CD4-positive, alpha-beta T cell (primary cell): ENCODE measurements around the gene HOXC10. TPM values are rescaled to one million over a fixed set of nuclear protein-coding genes. Genes with fewer than 3 reads are reported as not detected.

Experiments
- ATAC-seq: fragments of 200-7000 bp; cut with Tn5 transposase; one replicate; pipeline ENCODE4 v1.10.0; 2022; ENCODE audit warnings: mild to moderate bottlenecking; ENCODE audit not compliant: poor library complexity
- CTCF ChIA-PET: fragments of 350-600 bp; sonication (Branson Sonifier 250); formaldehyde crosslinking; loops from one replicate; lab custom pipeline; 2021; ENCODE audit warnings: antibody characterized with exemption, inconsistent platforms; lab: Charles Lee
- POLR2A ChIA-PET: fragments of 350-600 bp; sonication (Branson Sonifier 250); formaldehyde crosslinking; loops from one replicate; lab custom pipeline; 2021; ENCODE audit warnings: antibody characterized with exemption, inconsistent platforms; lab: Charles Lee
- DNase-seq, 14 experiments: peaks; one replicate each; pipeline ENCODE4 v3.0.0-alpha.2; 2013 to 2020; ENCODE audit warnings: mixed read lengths in 2 of 14
- H3K27ac ChIP-seq, 2 donors: one replicate each; pipeline versions ENCODE4 v1.5.1 to v1.7.0; 2013; ENCODE audit warnings: low read length in 2 of 2, low read depth in 1 of 2, mild to moderate bottlenecking in 1 of 2
- H3K27me3 ChIP-seq, 2 experiments: 1 replicate in 1 of 2; 2 replicates in 1 of 2; pipeline versions ENCODE4 v1.6.1 to v1.7.0; 2013; ENCODE audit warnings: low read length in 2 of 2, control low read depth in 1 of 2, mild to moderate bottlenecking in 1 of 2, moderate library complexity in 1 of 2; ENCODE audit not compliant: insufficient read depth in 2 of 2, control insufficient read depth in 1 of 2
- H3K36me3 ChIP-seq: one replicate; pipeline ENCODE4 v1.6.1; 2013; ENCODE audit warnings: low read length, control low read depth; ENCODE audit not compliant: insufficient read depth
- H3K4me1 ChIP-seq: one replicate; pipeline ENCODE4 v1.6.1; 2013; ENCODE audit warnings: low read length, control low read depth; ENCODE audit not compliant: insufficient read depth
- H3K4me3 ChIP-seq: one replicate; pipeline ENCODE4 v1.5.1; 2013; ENCODE audit warnings: mild to moderate bottlenecking, low read length, moderate library complexity
- H3K9me3 ChIP-seq, 2 experiments: 1 replicate in 1 of 2; 2 replicates in 1 of 2; pipeline versions ENCODE4 v1.6.1 to v1.7.0; 2013; ENCODE audit warnings: low read length in 2 of 2, mild to moderate bottlenecking in 2 of 2, control low read depth in 1 of 2, moderate library complexity in 1 of 2; ENCODE audit not compliant: control insufficient read depth in 1 of 2, insufficient read depth in 1 of 2
- H3K27ac Mint-ChIP-seq: one replicate; pipeline ENCODE4 v1.8.0; 2020; ENCODE audit warnings: mixed read lengths
- H3K27me3 Mint-ChIP-seq: one replicate; pipeline ENCODE4 v1.8.0; 2021; ENCODE audit warnings: mixed read lengths
- H3K36me3 Mint-ChIP-seq: one replicate; pipeline ENCODE4 v1.8.0; 2021; ENCODE audit warnings: low read depth, mixed read lengths
- H3K4me1 Mint-ChIP-seq: one replicate; pipeline ENCODE4 v1.8.0; 2021; ENCODE audit warnings: low read depth, mixed read lengths
- H3K4me3 Mint-ChIP-seq: one replicate; pipeline ENCODE4 v1.8.0; 2020; ENCODE audit warnings: mild to moderate bottlenecking, mixed read lengths
- H3K9me3 Mint-ChIP-seq: one replicate; pipeline ENCODE4 v1.8.0; 2020; ENCODE audit warnings: mixed read lengths
- intact Hi-C, 2 experiments: fragments of 100-400 bp; cut with DNase I in 1 of 2; cut with micrococcal nuclease in 1 of 2; formaldehyde crosslinking; loops; one replicate each; pipeline versions ENCODE4 v1.15.1 to v1.9.0; 2023 to 2025; cut with DNase I, micrococcal nuclease
- total RNA-seq, 174 experiments: library from RNA in 2 of 174; stranded (reverse) in 2 of 174; gene quantifications; one replicate each; pipeline ENCODE4 v1.2.3 and lab custom pipeline; 2021 to 2026
- TF ChIP-seq, protein P1 (sequence below): fragments of 200-600 bp; IDR thresholded peaks from one replicate; pipeline ENCODE4 v1.8.0; 2022; ENCODE audit warnings: antibody characterized with exemption, mild to moderate bottlenecking

The HOXC10 gene
- total RNA-seq, 2 experiments from 2014 or later = not detected

DNA sequence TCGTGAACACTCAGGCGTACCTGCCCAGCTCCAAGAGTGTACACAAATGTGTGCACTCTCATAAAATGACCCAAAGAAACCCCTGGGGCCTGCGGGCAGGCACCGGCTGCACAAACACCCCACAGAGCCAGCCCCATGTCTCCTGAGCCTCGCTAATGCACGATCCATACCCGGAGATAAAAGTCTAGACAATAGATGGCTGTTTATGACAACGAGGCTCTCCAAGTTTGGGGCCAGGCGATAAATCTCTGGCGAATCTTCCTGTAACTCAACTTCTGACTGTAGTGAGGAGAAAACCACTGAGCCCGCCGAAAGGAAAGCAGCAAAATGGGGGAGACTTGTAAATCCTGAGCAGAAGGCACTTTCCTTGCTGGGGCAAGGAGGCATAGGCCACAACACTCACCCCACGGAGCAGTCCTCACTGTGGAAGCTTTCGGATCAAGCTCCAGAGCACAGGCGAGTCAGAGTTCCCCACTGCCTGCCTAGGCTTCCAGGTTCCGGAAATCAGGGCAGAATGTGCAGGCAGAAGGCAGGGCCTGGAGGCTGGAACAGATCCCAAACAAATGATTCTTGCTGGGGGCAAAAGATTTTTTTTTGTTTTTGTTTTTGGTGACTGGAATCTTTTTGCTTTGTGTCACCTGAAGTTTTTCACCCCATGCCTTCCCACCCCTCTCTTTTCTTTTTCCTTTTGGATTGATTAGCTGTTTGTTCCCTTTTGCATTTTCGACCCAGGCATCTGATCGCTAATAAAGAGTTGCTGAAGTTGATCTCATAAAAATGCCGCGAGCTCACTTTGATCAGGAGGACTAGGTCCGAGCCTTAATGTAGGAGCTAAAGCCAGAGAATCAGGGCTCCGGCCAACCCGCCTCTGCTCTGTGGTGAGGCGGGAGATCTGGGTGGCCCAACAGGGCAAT, 16.5 kb upstream of the HOXC10 start:
- Histone ChIP-seq H3K4me1 (peaks cover 35% of the 10 kb centered on the region), H3K27ac (no peak overlapping the region), H3K27me3 (peaks cover 100% of the 10 kb centered on the region in 2 experiments), H3K36me3 (no peaks in the 10 kb centered on the region), H3K9me3 (peaks cover 8 to 56% of the 10 kb centered on the region in 2 experiments), H3K4me3 (no peak overlapping the region)
- intact Hi-C loops = no loop called here
- DNase-seq (no peak), ATAC-seq (no peak)
- H3K4me1 Mint-ChIP-seq = peaks cover 46% of the 10 kb centered on the region
- CTCF ChIA-PET = no interaction called here
- H3K27me3 Mint-ChIP-seq = peaks cover 100% of the 10 kb centered on the region
- H3K9me3 Mint-ChIP-seq = no peaks in the 10 kb centered on the region
- no peak overlapping the region for H3K4me3 Mint-ChIP-seq
- POLR2A ChIA-PET = interaction anchor here (0.6 kb wide), 1 partner anchor 260 kb away, joined by 4 read pairs; no protein-coding TSS in a partner anchor
- no peak overlapping the region for H3K27ac Mint-ChIP-seq
- peaks cover 5% of the 10 kb centered on the region for H3K36me3 Mint-ChIP-seq
- TF ChIP-seq, protein P1, sequence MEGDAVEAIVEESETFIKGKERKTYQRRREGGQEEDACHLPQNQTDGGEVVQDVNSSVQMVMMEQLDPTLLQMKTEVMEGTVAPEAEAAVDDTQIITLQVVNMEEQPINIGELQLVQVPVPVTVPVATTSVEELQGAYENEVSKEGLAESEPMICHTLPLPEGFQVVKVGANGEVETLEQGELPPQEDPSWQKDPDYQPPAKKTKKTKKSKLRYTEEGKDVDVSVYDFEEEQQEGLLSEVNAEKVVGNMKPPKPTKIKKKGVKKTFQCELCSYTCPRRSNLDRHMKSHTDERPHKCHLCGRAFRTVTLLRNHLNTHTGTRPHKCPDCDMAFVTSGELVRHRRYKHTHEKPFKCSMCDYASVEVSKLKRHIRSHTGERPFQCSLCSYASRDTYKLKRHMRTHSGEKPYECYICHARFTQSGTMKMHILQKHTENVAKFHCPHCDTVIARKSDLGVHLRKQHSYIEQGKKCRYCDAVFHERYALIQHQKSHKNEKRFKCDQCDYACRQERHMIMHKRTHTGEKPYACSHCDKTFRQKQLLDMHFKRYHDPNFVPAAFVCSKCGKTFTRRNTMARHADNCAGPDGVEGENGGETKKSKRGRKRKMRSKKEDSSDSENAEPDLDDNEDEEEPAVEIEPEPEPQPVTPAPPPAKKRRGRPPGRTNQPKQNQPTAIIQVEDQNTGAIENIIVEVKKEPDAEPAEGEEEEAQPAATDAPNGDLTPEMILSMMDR = no peak

DNA sequence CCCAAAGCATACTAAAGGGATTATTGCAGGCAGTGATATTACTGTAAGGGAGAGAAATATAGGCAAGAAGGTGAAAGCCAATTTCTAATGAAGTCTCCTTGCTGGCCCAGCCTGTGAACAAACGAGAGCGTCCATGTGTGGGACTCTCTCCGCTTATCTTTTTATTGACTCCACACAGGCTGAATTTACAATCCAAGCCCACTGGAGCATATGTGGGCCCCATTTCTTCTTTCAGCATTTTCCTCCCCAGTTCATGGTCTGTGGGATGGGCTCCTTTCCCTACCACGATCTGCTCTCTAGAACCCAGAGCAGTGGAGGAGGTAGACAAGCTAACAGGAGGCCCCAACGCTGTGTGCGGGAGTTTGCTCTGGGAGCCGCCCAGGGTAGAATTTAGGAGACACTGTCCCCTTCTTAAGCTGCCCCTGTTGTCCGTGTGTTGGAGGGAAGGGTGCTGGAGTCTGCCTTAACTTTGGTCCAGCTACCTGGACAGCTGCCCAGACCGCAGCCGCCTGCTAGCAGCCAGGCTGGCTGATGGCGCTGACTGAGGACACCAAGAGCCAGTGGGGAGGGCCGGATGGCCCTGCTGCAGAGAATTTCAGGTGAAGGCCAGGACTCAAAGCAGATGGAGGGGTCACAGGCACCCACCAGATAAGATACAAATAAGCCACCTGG, 15.2 kb upstream of the HOXC10 start:
- Histone ChIP-seq H3K27me3 (peaks cover 88 to 100% of the 10 kb centered on the region in 2 experiments), H3K9me3 (peaks cover 0 to 61% of the 10 kb centered on the region in 2 experiments), H3K27ac (no peak overlapping the region), H3K4me3 (no peak overlapping the region), H3K36me3 (no peaks in the 10 kb centered on the region), H3K4me1 (peaks cover 43% of the 10 kb centered on the region)
- POLR2A ChIA-PET = no interaction called here
- peaks cover 44% of the 10 kb centered on the region for H3K4me1 Mint-ChIP-seq
- TF ChIP-seq, protein P1 = no peak
- ATAC-seq (no peak), DNase-seq (no peak)
- peaks cover 5% of the 10 kb centered on the region for H3K36me3 Mint-ChIP-seq
- H3K27ac Mint-ChIP-seq = no peak overlapping the region
- intact Hi-C loops = no loop called here
- no peak overlapping the region for H3K4me3 Mint-ChIP-seq
- CTCF ChIA-PET = no interaction called here
- H3K27me3 Mint-ChIP-seq = peaks cover 98% of the 10 kb centered on the region
- H3K9me3 Mint-ChIP-seq = no peaks in the 10 kb centered on the region

DNA sequence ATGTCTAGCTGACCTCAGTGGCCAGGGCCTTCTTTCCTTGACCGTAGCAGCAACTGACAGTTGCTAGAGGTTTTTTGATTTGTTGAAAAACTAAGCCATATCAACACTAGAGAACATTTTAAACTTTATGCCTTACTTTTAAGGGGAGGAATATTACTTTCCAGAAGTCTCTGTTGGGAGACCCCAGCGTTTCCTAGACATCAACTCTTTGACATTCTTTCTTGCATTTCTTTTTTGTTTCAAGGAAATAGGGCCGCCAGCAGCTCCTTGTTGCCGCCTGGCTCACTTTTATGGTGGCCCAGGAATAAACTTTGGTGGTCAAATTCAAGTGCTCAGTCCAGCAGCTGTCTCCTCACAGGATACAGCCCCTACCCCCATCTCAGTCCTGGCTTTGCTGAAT, 14.5 kb upstream of the HOXC10 start:
- intact Hi-C loops = no loop called here
- H3K4me1 ChIP-seq = peaks cover 44% of the 10 kb centered on the region

More for the DNA sequence above, 14.5 kb upstream of the HOXC10 start:
- ATAC-seq = no peak
- Mint-ChIP-seq H3K9me3 (no peaks in the 10 kb centered on the region), H3K36me3 (peaks cover 5% of the 10 kb centered on the region), H3K27me3 (peaks cover 97% of the 10 kb centered on the region), H3K4me1 (peaks cover 42% of the 10 kb centered on the region), H3K27ac (no peak overlapping the region), H3K4me3 (no peak overlapping the region)
- ChIA-PET POLR2A (no interaction called here), CTCF (no interaction called here)
- Histone ChIP-seq H3K27me3 (peaks cover 86 to 100% of the 10 kb centered on the region in 2 experiments), H3K9me3 (peaks cover 0 to 63% of the 10 kb centered on the region in 2 experiments), H3K36me3 (no peaks in the 10 kb centered on the region), H3K27ac (no peak overlapping the region), H3K4me3 (no peak overlapping the region)
- no peak for DNase-seq
- TF ChIP-seq, protein P1 = no peak
